HCT116 (cell line): ENCODE results near the gene MTHFD2L. TPM values are rescaled to one million over a fixed set of nuclear protein-coding genes. Genes with fewer than 3 reads are reported as not detected.

Source experiments
- ATAC-seq: fragments of 200-7000 bp; cut with Tn5 transposase; 2 replicates; pipeline ENCODE4 v1.9.1; 2020; ENCODE audit warnings: mild to moderate bottlenecking, moderate library complexity
- BruUV-seq: library from RNA; stranded (reverse); fragments of 400-500 nt; replicated peaks from 2 replicates; lab custom pipeline; 2021; lab: Mats Ljungman, UMichigan
- CTCF ChIA-PET: fragments of 300-600 bp; sonication (Branson Sonifier 250); formaldehyde crosslinking; loops from one replicate; lab custom pipeline; 2021; ENCODE audit warnings: antibody characterized with exemption; lab: Charles Lee
- POLR2A ChIA-PET: fragments of 300-600, 350-600 bp; sonication (Branson Sonifier 250); formaldehyde crosslinking; loops from one replicate; lab custom pipeline; 2021; ENCODE audit warnings: antibody characterized with exemption; lab: Charles Lee
- RAD21 ChIA-PET, 2 experiments: fragments of 300-600 bp; sonication (Branson Sonifier 250); formaldehyde crosslinking; loops; one replicate each; lab custom pipeline; 2023; ENCODE audit warnings: low total read pairs in 2 of 2; ENCODE audit not compliant: uncharacterized antibody in 2 of 2, unreplicated experiment in 2 of 2, low non-redundant PET in 1 of 2; lab: Charles Lee
- DNase-seq: peaks from one replicate; pipeline ENCODE4 v3.0.0-alpha.2; 2010; ENCODE audit warnings: low read depth, low spot score
- H2AFZ ChIP-seq: fragments of 200-600 bp; shearing (Covaris generic), sonication (generic); 2 replicates; pipeline ENCODE4 v1.6.1; 2017; ENCODE audit warnings: low read depth, mixed run types, mixed read lengths, antibody characterized with exemption, low read length; ENCODE audit not compliant: poor library complexity, severe bottlenecking
- H3K27ac ChIP-seq: 2 replicates; pipeline ENCODE4 v1.5.1; 2012; ENCODE audit warnings: low read depth, low read length
- H3K27me3 ChIP-seq: fragments of 200-600 bp; sonication (generic); 2 replicates; pipeline ENCODE4 v1.6.1; 2016; ENCODE audit warnings: mixed run types, low read length, mixed read lengths; ENCODE audit not compliant: insufficient read depth
- H3K36me3 ChIP-seq, 2 experiments: fragments of 200-500 bp in 1 of 2; fragments of 200-600 bp in 1 of 2; sonication (Bioruptor generic) in 1 of 2; sonication (generic) in 1 of 2; 2 replicates each; pipeline versions ENCODE4 v1.5.1 to v1.6.1; 2014 to 2016; ENCODE audit warnings: low read length in 2 of 2, inconsistent platforms in 1 of 2, mixed read lengths in 1 of 2, mixed run types in 1 of 2; ENCODE audit not compliant: insufficient read depth in 2 of 2, control insufficient read depth in 1 of 2
- H3K4me1 ChIP-seq, 2 experiments: fragments of 200-600 bp in 1 of 2; sonication (generic) in 1 of 2; 2 replicates each; pipeline versions ENCODE4 v1.5.1 to v1.6.1; 2012 to 2017; ENCODE audit warnings: low read length in 2 of 2, inconsistent platforms in 1 of 2, mild to moderate bottlenecking in 1 of 2, mixed read lengths in 1 of 2, mixed run types in 1 of 2, moderate library complexity in 1 of 2; ENCODE audit not compliant: insufficient read depth in 2 of 2, control insufficient read depth in 1 of 2
- H3K4me2 ChIP-seq: fragments of 200-600 bp; sonication (generic); 2 replicates; pipeline ENCODE4 v1.6.1; 2017; ENCODE audit warnings: mixed run types, low read length, mixed read lengths
- H3K4me3 ChIP-seq, 2 experiments: fragments of 200-600 bp in 1 of 2; sonication (generic) in 1 of 2; replicated peaks in 1 of 2; 2 replicates each; pipeline ENCODE4 v1.5.1; 2011 to 2016; ENCODE audit warnings: low read length in 2 of 2, control low read depth in 1 of 2, low read depth in 1 of 2, mild to moderate bottlenecking in 1 of 2, mixed read lengths in 1 of 2, mixed run types in 1 of 2
- H3K79me2 ChIP-seq: fragments of 200-600 bp; sonication (generic); 2 replicates; pipeline ENCODE4 v1.6.1; 2017; ENCODE audit warnings: mild to moderate bottlenecking, mixed run types, low read length, moderate library complexity, mixed read lengths; ENCODE audit not compliant: insufficient read depth
- H3K9ac ChIP-seq: fragments of 200-600 bp; sonication (generic); 2 replicates; pipeline ENCODE4 v1.6.1; 2016; ENCODE audit warnings: low read length, mixed read lengths
- H3K9me2 ChIP-seq: fragments of 200-600 bp; sonication (generic), shearing (Covaris generic); 2 replicates; pipeline ENCODE4 v1.6.1; 2017; ENCODE audit warnings: mixed run types, mild to moderate bottlenecking, moderate library complexity; ENCODE audit not compliant: insufficient read depth
- H3K9me3 ChIP-seq, 2 experiments: fragments of 200-500 bp in 1 of 2; fragments of 200-600 bp in 1 of 2; sonication (Bioruptor generic) in 1 of 2; sonication (generic) in 1 of 2; 2 replicates each; pipeline ENCODE4 v1.6.1; 2014 to 2017; ENCODE audit warnings: low read length in 2 of 2, mixed read lengths in 2 of 2, inconsistent platforms in 1 of 2, low read depth in 1 of 2, mild to moderate bottlenecking in 1 of 2, mixed run types in 1 of 2, moderate library complexity in 1 of 2; ENCODE audit not compliant: control insufficient read depth in 1 of 2, insufficient read depth in 1 of 2
- H4K20me1 ChIP-seq: fragments of 200-600 bp; sonication (generic), shearing (Covaris generic); 2 replicates; pipeline ENCODE4 v1.6.1; 2017; ENCODE audit warnings: mixed run types, mild to moderate bottlenecking, moderate library complexity; ENCODE audit not compliant: insufficient read depth
- EZH2 ChIP-seq: fragments of 200-600 bp; sonication (generic); IDR thresholded peaks from 2 replicates; pipeline ENCODE4 v1.6.1; 2017; ENCODE audit warnings: antibody characterized with exemption, mixed run types
- EZH2phosphoT487 ChIP-seq: fragments of 200-600 bp; IDR thresholded peaks from 2 replicates; pipeline ENCODE4 v1.6.1; 2018; ENCODE audit warnings: antibody characterized with exemption, borderline replicate concordance
- FOSL1 ChIP-seq: IDR thresholded peaks from 2 replicates; pipeline ENCODE4 v1.6.1; 2012; ENCODE audit warnings: low read depth
- JUND ChIP-seq: IDR thresholded peaks from 2 replicates; pipeline ENCODE4 v1.6.1; 2012
- RAD21 ChIP-seq: IDR thresholded peaks from 2 replicates; pipeline ENCODE4 v1.6.1; 2012; ENCODE audit warnings: low read depth, mild to moderate bottlenecking
- SRF ChIP-seq: IDR thresholded peaks from 2 replicates; pipeline ENCODE4 v1.6.1; 2012; ENCODE audit warnings: low read depth
- YY1 ChIP-seq: IDR thresholded peaks from 2 replicates; pipeline ENCODE4 v1.6.1; 2011; ENCODE audit warnings: low read length, low read depth, moderate library complexity, mild to moderate bottlenecking; ENCODE audit not compliant: insufficient replicate concordance; ENCODE audit errors: extremely low read depth
- ZFX ChIP-seq: fragments of 450-650 bp; IDR thresholded peaks from 2 replicates; pipeline ENCODE4 v1.6.1; 2017
- ZNF274 ChIP-seq: fragments of 200-500 bp; sonication (Bioruptor generic); IDR thresholded peaks from 2 replicates; pipeline ENCODE4 v1.6.1; 2014; ENCODE audit warnings: mild to moderate bottlenecking, low read depth, low read length, inconsistent platforms
- intact Hi-C: fragments of 100-400 bp; cut with micrococcal nuclease; formaldehyde crosslinking; loops from 2 replicates; pipeline ENCODE4 v1.10.0; 2022
- total RNA-seq: library from RNA; stranded (reverse); gene quantifications from one replicate; pipeline ENCODE4 v1.2.1, GENCODE V29; 2021; ENCODE audit not compliant: unreplicated experiment
- TF ChIP-seq, protein P1 (sequence below): IDR thresholded peaks from 2 replicates; pipeline ENCODE4 v1.6.1; 2011; ENCODE audit warnings: mild to moderate bottlenecking, low read length, moderate library complexity; ENCODE audit not compliant: insufficient replicate concordance; ENCODE audit errors: extremely low read depth

Gene MTHFD2L
- total RNA-seq, 1 experiment from 2014 or later = 15.0 TPM

DNA sequence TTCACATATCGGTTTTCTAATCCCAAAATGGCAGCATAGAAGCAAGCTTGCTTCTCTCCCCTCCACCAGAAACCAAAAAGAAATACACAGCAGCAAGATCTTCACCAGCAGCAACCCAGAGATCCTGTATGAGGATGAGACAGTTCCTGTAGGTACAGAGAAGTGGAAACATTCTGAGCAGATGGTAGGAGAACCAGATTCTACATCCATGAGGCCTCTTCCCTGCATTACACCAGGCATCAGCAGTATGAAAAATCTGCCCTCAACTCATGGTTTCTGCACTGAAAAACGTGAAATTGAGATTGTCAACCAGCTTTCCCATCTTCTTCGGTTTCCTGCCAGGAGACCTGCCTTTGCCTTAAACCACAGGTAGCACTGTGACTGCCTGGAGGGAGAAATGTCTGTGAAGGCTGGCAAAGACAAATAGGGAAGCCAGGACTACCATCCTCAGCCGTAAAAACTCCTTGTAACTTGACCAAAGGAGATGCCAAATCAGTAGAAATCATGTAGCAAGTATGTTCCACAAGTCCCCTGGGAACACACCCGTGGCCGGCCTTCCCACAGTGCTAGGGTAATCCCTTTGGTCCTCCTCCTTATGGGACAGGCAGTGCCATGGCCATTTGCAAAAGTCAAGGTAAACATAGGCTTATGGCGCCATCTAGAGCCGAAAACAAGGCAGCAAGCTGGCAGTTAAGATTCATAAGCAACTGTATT is 24.0 kb upstream of the MTHFD2L start (continued):
- peak; percentile 97 for TF ChIP-seq RAD21
- TF ChIP-seq ZFX = no peak; the same call in 1 of the 2 replicates
- TF ChIP-seq EZH2phosphoT487 = no peak
- TF ChIP-seq YY1 = peak; percentile 75

DNA sequence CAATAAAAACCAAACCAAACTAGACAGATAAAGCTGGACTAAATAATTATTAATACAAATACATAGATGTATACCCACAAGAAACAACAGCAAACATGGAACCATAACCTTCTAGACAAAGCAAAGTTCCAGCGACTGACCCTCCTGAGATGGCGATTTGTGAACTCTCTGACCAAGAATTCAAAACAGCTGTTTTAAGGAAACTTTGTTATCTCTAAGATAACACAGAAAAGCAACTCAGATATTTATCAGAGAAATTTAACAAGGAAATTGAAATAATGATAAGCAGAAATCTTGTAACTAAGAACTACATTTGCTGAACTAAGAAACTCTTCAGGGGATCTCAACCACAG is 23.4 kb upstream of the MTHFD2L start:
- ATAC-seq = no peak
- RAD21 ChIA-PET = interaction anchor here (0.6 to 1.1 kb wide), 7 partner anchors 9 to 793 kb away, joined by 3 to 7 read pairs (median 3); no protein-coding TSS in a partner anchor
- Histone ChIP-seq H3K9me3 (no peaks in the 10 kb centered on the region; a peak in 2 of 4 replicates), H3K4me2 (no peak overlapping the region), H3K4me1 (peaks cover 0 to 6% of the 10 kb centered on the region in 2 experiments; a peak in 2 of 4 replicates), H3K79me2 (no peaks in the 10 kb centered on the region), H3K9me2 (no peaks in the 10 kb centered on the region), H2AFZ (peak overlapping the region; percentile 55), H3K4me3 (no peak overlapping the region), H3K36me3 (no peaks in the 10 kb centered on the region), H3K27me3 (no peaks in the 10 kb centered on the region), H3K9ac (no peak overlapping the region)
- CTCF ChIA-PET = interaction anchor here (0.6 to 3.9 kb wide), 39 partner anchors 9 to 794 kb away, joined by 3 to 24 read pairs (median 5); partner anchors contain the start of genes CXCL1 and CXCL3
- intact Hi-C loops = loop anchor here (1.0 to 10.0 kb wide), 7 partner anchors 96 to 820 kb away; partner anchors contain the start of gene CXCL3
- no peak for TF ChIP-seq SRF
- TF ChIP-seq YY1 = no peak
- TF ChIP-seq, protein P1, sequence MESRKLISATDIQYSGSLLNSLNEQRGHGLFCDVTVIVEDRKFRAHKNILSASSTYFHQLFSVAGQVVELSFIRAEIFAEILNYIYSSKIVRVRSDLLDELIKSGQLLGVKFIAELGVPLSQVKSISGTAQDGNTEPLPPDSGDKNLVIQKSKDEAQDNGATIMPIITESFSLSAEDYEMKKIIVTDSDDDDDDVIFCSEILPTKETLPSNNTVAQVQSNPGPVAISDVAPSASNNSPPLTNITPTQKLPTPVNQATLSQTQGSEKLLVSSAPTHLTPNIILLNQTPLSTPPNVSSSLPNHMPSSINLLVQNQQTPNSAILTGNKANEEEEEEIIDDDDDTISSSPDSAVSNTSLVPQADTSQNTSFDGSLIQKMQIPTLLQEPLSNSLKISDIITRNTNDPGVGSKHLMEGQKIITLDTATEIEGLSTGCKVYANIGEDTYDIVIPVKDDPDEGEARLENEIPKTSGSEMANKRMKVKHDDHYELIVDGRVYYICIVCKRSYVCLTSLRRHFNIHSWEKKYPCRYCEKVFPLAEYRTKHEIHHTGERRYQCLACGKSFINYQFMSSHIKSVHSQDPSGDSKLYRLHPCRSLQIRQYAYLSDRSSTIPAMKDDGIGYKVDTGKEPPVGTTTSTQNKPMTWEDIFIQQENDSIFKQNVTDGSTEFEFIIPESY = no peak
- no peak for TF ChIP-seq ZNF274
- no peak for TF ChIP-seq FOSL1
- no peak for TF ChIP-seq EZH2
- TF ChIP-seq JUND = no peak
- TF ChIP-seq, all 23 proteins: peak for 0
- Histone ChIP-seq H3K27ac (no peak overlapping the region), H4K20me1 (no peaks in the 10 kb centered on the region)
- no peak for DNase-seq
- POLR2A ChIA-PET = interaction anchor here (0.9 to 2.3 kb wide), 3 partner anchors 18 to 270 kb away, joined by 3 to 9 read pairs (median 4); no protein-coding TSS in a partner anchor
- BruUV-seq = no TSS peak
